CD4-positive, alpha-beta T cell treated with Interleukin-15 for 4 hours (primary cell): ENCODE measurements around the gene DNER.
"Not testable (repeated sequence)": the region's sequence is repeated elsewhere in the genome, so short reads cannot be mapped to it uniquely, and the experiment has no call there.

Source experiments
- DNase-seq: peaks from one replicate; pipeline ENCODE4 v3.0.0-alpha.2; 2020; ENCODE audit warnings: low spot score

Gene DNER

GRCh38 chr2:229401171-229401865, 313.0 kb downstream of the DNER start:
- no peak for DNase-seq

- no peak for DNase-seq
Observed at GRCh38 chr2:229393926-229394325, 320.4 kb downstream of the DNER start.

GRCh38 chr2:229392196-229392595, 322.2 kb downstream of the DNER start:
- no peak for DNase-seq

GRCh38 chr2:229388731-229389130, 325.6 kb downstream of the DNER start:
- no peak for DNase-seq

- DNase-seq: no peak
Observed at GRCh38 chr2:229387866-229388265, 326.5 kb downstream of the DNER start.

GRCh38 chr2:229380101-229380625, 334.2 kb downstream of the DNER start:
- DNase-seq: no peak

GRCh38 chr2:229378386-229378785, 336.0 kb downstream of the DNER start:
- no peak for DNase-seq

GRCh38 chr2:229376866-229377265, 337.5 kb downstream of the DNER start:
- DNase-seq: no peak

GRCh38 chr2:229375251-229375650, 339.1 kb downstream of the DNER start:
- DNase-seq: no peak

GRCh38 chr2:229373311-229373710, 341.0 kb downstream of the DNER start:
- DNase-seq: not testable (repeated sequence)

- no peak for DNase-seq
Observed at GRCh38 chr2:229372207-229372606, 342.1 kb downstream of the DNER start.

- DNase-seq: no peak
Observed at GRCh38 chr2:229371086-229371485, 343.3 kb downstream of the DNER start.

GRCh38 chr2:229370509-229370908, 343.8 kb downstream of the DNER start:
- no peak for DNase-seq

GRCh38 chr2:229363185-229363814, 351.1 kb downstream of the DNER start:
- no peak for DNase-seq

GRCh38 chr2:229350883-229351282, 363.5 kb downstream of the DNER start:
- no peak for DNase-seq

GRCh38 chr2:229350117-229350805, 364.1 kb downstream of the DNER start:
- no peak for DNase-seq

GRCh38 chr2:229348128-229348527, 366.2 kb downstream of the DNER start:
- no peak for DNase-seq

GRCh38 chr2:229346816-229347540, 367.4 kb downstream of the DNER start:
- no peak for DNase-seq

- DNase-seq: no peak
Observed at GRCh38 chr2:229344955-229345354, 369.4 kb downstream of the DNER start.

- DNase-seq: no peak
Observed at GRCh38 chr2:229344151-229344551, 370.2 kb downstream of the DNER start.

- no peak for DNase-seq
Observed at GRCh38 chr2:229343661-229344060, 370.7 kb downstream of the DNER start.

GRCh38 chr2:229342376-229342775, 372.0 kb downstream of the DNER start:
- no peak for DNase-seq
